Stimulated activated CD8-positive, alpha-beta memory T cell treated with anti-CD3 and anti-CD28 coated beads, Interleukin-4, amount 100 ng/mL, for 1 hour (primary cell): ENCODE results near the gene PNPLA3.

Source experiments
- DNase-seq, 2 donors: peaks; one replicate each; pipeline ENCODE4 v3.0.0-alpha.2; 2020; ENCODE audit warnings: low read depth in 2 of 2, low spot score in 1 of 2

The PNPLA3 gene

DNA sequence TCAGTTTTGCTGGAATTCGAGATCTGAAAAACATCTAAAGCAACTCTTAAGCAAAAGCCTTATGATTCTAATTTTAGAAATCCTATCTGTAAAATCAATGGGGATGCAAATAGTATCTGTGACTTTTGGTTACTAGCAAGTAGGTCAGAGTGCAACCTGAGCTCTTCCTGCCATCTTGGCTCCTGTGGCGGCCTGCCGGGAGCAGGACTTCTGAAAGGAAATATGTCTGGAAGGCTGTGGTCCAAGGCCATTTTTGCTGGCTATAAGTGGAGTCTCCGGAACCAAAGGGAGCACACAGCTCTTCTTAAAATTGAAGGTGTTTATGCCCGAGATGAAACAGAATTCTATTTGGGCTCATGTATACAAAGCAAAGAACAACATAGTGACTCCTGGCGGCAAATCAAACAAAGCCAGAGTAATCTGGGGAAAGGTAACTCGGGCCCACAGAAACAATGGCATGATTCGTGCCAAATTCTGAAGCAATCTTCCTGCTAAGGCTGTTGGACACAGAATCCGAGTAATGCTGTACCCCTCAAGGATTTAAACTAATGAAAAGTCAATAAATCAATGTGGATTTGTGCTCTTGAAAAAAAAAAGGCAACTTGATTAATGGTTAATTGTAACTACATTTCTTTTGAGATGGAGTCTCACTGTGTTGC, 33.3 kb downstream of the PNPLA3 start:
- no peak for DNase-seq

DNA sequence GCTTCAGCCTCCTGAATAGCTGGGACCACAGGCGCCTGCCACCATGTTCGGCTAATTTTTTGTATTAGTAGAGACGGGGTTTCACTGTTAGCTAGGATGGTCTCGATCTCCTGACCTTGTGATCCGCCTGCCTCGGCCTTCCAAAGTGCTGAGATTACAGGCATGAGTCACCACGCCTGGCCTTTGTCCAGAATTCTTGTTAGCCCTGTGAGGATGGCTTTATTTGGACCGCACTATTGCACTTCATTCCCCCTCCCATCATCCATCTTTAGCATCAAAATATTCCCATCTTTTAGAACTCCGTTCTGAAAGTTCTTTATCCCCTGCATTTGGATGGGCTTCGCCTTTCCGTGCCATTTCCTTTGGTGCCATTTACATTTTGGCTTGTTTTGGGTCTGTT, 34.3 kb downstream of the PNPLA3 start:
- DNase-seq, result no peak

GRCh38 chr22:43964314-43964857, 40.8 kb downstream of the PNPLA3 start:
- DNase-seq, result no peak

GRCh38 chr22:43967069-43967468, 43.5 kb downstream of the PNPLA3 start:
- DNase-seq, result no peak

GRCh38 chr22:43968614-43969013, 45.0 kb downstream of the PNPLA3 start:
- no peak for DNase-seq

DNA sequence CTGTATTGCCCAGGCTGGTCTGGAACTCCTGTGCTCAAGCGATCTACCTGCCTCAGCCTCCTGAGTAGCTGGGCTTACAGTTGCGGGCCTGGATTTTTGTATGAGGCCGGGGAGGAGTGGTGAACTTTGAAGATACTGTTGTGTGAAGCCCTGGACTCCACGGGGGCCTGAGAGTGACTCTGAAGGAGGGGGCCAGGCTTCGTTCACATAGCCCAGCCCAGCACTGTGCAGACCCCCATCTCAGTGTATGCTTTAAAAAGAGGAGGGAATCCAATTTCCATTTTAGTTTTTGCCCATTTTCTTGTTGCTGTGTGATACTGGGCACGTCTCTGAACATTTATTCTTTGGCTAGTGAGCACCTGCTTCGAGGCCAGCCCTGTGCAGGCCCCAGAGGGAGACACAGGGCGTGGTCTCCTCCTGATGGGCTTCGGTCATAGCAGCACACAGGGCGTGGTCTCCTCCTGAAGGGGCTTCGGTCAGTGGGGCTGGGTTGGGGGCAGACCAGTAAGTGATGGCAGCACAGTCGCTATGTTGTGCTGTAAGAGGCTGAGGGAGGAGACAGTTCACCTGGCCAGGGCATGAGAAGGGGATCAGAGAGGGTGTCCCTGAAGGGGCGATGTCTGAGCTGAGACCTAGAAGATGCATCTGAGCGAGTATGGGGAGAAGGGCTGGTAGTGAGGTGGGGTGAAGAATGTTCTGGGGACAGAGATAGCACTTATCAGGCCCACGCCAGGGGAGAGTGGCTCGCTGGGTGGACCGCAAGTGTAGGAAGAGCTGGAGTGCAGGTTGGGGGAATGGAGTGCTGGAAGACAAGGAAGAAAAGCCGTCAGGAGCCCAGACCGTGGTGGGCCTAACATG, 45.6 kb downstream of the PNPLA3 start:
- DNase-seq, result no peak

DNA sequence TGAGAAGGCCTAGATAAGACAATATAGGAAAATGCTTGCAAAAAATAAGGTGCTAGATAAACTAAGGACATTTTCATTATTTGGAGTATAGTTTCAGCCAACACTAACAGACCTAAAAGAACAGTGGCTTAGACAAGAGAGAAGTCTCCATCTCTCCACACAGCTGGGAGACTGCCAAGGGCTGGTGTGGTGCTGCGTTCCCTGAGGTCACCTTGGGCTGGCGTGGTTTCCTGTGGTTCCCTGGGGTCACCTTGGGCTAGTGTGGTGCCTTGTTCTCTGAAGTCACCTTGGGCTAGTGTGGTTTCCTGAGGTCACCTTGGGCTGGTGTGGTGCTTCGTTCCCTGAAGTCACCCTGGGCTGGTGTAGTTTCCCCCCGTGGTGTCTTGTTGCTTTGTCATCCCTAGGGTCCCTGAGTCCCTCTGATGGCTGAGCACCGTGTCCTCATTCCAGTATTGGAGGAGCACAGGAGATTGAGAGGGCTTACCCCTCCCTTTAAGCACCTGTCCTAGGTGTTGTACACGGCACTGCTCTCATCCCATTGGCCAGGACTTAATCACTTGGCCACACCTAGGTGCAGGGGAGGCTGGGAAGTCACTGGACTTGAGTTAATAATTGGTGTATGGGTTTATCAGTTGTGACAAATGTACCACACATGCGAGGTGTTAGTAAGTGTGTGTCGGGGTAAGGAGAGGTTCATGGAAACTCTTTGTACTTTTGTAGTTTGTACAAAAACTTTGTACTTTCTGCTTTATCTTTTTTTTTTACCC, 46.6 kb downstream of the PNPLA3 start:
- DNase-seq, result no peak

DNA sequence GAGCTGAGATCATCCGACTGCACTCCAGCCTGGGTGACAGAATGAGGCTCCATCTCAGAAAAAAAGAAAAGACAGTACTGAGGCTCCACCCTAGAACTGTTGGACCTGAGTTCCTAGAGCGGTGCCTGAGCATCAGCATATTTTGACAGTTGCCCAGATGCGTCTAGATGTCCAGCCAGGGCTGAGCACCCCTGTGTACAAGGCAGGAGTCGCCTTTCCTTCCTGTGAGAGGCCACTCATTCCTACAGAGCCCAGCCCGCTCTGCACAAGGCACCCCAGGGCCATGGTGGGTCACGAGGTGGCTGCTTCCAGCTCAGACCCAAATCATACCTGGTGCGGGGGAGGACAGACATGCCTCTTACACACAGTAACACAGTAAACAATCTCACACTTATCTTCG, 47.5 kb downstream of the PNPLA3 start:
- DNase-seq, result no peak

GRCh38 chr22:43972931-43973462, 49.4 kb downstream of the PNPLA3 start:
- no peak for DNase-seq

DNA sequence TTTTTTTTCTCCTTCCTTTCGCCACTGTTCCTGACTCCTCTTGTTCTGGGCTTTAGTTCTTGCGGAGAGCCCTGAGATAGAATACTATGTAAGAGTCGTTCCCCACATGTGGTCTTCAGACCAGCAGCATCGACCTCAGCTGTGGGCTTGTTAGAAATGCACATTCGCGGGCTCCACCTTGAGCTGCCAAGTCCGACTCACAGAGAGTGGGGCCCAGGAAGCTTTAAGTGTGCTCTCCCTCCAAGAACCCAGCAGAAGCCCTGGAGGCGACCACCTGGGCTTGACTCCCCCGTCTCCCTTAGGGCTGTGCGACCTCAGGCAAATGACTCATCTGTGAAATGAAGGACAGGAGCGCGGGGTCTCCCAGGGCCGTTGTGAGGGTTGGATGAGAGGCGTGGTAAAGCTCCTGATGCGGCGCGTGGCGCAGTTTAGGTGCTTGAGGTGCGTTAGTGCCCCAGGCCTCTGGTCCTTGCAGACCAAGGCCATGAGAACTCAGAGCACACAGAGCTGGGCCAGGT, 50.5 kb downstream of the PNPLA3 start:
- no peak for DNase-seq

GRCh38 chr22:43975041-43975440, 51.4 kb downstream of the PNPLA3 start:
- DNase-seq, result no peak

- no peak for DNase-seq
Measured at GRCh38 chr22:43976861-43977795, 53.5 kb downstream of the PNPLA3 start.

DNA sequence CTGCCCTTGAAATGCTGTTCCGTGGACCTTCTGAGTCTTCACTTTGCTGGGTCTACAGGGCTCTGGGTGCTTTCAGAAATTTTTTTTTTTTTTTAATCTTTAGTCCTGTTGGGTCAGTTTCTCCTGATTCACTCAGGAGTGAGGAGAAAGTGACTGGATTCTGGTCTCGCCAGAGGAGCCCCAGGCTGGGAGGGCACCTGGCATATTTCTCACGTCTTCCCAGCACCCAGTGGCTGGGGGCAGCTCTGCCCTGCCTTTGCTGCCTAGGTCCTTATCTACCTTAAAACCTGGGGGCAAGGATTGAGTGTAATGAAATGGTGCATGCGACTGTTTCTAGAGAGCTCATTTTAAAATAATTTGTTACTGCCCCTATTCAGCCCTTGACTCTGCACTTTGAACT, 55.0 kb downstream of the PNPLA3 start:
- no peak for DNase-seq

GRCh38 chr22:43980579-43980978, 57.0 kb downstream of the PNPLA3 start:
- no peak for DNase-seq

GRCh38 chr22:43980996-43981395, 57.4 kb downstream of the PNPLA3 start:
- no peak for DNase-seq

DNA sequence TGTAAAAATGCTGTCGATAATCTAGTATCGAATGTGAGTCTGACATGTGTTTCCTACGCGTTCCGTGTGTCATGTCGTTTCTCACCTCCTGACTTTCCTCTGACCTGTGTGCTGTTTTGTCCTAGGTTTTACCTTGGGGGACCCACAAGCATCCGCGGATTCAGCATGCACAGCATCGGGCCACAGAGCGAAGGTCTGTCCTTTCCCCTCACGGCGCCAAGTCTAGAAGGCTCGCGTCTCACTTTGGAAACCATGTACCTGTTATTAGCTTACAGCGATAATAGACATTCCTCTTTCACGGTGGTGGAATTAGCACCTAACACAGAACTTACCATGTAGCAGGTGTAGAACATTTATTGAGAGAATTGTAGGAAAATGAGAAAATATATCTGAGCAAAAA, 60.2 kb downstream of the PNPLA3 start:
- DNase-seq, result no peak

DNA sequence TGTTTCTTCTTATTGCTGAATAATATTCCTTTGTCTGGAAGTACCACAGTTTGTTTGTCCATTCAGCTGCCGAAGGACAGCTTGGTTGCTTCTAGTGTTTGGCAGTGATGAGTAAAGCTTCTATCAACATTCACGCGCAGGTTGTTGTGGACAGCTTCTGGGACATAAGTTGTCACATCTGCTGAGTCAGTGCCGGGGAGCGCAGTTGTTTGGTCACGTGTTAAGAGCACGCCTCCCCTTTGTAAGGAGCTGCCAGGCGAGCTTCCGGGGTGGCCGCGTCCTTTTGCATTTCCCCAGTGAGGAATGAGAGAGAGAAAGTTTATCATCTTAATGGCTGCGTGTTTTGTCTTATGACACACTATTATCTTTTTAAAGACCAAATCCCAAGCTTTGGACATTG, 61.9 kb downstream of the PNPLA3 start:
- DNase-seq, result no peak

GRCh38 chr22:43988116-43988820, 64.7 kb downstream of the PNPLA3 start:
- DNase-seq, result no peak

- DNase-seq, result no peak
Measured at GRCh38 chr22:43988960-43989359, 65.4 kb downstream of the PNPLA3 start.
